ENCODE measurements around the gene HMGXB3.

HMGXB3 gene

DNA sequence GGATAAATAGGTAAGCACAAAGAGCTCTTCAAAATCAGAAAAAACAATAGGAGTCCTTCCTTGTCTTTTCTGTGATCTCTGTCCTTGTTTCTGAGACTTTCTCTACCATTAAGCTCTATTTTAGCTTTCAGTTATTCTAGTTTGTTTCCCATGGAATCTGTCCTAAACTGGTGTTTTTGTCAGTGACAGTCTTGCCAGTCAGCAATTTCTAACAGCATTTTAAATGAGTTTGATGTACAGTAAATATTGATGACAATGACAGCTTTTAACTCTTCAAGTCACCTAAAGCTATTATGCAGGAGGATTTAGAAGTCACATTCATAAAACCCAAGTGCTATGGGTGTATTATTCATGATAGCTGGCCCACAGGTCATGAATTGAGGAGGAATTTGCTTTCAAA is 18.0 kb upstream of the HMGXB3 start:
- no peak for DNase-seq

DNA sequence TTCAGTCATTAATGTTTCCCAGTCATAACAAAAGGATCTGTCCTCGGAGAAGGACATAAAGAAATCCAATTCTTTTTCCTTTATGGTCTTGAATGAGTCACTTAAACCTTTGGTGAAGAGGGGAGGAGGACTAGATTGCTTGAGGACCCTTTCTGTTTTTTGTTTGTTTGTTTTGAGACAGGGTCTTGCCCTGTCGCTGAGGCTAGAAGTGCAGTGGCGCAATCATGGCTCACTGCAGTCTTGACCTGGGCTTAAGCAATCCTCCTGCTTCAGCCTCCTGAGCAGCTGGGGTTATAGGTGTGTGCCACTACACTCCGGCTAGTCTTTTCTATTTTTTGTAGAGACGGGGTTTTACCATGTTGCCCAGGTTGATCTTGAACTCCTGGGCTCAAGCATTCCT is 12.4 kb upstream of the HMGXB3 start:
- DNase-seq = no peak

DNA sequence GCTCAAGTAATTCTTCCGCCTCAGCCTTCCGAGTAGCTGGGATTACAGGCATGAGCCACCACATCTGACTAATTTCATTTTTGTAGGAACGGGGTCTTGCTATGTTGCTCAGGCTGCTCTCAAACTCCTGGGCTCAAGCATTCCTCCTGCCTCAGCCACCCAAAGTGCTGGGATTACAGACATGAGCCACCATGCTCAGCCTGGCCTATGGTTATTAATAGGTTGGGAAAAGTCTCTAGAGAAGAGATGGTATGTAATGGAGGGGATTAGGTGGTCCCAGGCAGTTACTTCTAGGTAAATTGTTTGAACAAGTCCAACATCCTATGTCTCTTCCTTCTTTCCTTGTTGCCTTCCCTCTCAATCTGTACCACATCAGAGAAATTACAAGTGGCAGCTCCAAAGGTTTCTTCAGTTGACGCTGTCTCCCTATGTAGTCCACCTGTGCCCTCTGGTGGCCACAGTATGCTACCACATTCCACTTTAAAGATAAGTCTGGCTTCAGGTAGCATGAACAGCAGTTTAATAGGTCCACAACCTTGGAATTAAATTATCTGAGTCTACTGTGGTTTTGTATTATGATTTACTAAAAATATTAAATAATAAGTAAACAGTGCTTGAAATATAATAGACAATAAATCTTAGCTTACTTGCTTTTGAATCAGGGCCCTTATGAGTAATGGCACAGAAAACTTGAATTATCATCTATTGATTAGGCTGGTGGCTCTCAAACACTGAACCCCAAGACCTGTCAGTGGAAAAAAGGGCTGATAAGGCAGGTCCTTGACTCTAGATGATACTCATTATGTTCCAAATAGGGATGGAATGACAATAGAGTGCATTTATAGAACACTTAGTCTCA is 9.8 kb upstream of the HMGXB3 start:
- peak; percentile 77 to 83 (median 79) for DNase-seq

DNA sequence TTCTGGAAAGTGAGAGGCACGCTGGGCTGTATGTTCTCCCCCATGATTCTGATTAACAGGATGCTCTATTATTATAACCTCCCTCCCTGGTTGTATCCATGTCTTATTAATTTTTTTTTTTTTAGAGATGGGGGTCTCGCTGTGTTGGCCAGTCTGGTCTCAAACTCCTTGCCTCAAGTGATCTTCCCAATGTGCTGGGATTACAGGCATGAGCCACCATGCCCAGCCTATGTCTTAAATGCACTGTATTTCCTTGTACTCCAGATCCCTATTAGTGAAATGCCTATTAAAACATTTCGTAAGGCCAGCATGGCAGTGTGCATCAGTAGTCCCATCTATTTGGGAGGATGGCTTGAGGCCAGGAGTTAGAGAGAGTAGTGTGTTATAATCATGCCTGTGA is 7.1 kb upstream of the HMGXB3 start:
- no peak for DNase-seq

DNA sequence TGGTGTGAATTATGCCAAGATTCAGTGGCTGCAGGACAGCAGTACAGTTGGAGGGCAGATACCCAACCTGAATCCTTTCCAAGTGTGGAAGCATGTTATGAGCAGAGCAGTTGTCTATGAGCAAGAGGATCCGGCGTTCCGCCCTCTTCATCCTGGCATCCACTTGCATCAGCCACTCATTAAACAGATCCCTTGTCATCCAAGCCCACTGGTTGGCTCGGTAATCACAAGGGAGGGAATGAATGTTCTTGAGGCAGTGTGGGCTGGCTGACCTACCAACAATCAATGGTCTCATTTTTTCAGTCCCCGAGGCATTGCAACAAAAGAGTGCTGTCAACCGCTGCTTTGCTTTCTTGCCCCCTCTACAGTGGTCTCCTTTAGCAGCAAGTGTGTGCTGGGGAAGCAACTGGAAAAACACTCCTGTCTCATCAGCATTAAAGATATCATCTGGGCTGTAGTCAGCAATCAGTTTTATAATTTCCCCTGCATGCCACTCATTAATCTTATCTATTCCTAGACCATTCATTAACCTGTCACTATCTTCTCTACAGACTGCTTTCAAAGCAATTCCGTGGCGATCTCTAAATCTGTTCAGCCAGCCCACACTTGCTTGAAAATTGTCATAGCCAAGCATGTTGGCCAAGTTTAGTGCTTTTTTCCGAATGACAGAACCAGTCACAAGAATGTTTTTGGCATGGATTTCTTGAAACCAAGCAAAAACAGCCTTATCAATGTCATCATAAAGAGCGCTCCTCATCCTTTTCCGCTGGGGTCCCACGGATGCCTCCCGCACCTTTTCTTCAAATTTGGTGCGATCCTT is 4.9 kb upstream of the HMGXB3 start:
- no peak for DNase-seq

DNA sequence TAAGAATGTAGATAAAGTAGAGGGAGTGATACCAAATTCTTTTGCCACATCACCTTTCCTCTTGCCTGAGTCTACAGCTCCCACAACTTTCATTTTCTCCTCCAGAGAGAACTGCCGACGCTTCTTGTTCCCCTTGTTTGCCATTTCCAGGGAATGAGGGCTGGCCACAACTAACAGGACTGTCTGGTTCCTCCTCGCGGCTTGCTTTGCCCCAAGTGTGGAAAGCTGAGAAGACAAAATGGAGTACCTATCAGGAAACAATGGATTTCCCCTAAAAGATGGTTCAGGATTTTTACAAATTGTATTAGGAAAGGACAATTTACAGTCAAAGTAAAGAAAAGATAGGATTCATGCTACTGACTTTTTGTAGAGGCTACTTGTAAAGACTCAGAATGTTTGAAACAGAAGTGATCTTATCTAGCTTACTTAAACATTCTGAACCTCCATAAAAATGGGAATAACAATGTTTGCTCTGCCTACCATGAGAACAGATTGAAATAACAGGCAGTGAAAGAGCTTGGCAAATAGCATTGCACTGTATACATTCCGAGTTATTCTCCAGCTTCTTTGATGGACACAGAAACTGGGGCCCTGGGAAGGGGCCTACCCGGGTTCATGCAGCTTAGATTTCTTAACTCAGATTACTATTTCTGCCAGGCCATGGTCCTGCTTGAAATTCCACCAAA is 4.2 kb upstream of the HMGXB3 start:
- DNase-seq = no peak

DNA sequence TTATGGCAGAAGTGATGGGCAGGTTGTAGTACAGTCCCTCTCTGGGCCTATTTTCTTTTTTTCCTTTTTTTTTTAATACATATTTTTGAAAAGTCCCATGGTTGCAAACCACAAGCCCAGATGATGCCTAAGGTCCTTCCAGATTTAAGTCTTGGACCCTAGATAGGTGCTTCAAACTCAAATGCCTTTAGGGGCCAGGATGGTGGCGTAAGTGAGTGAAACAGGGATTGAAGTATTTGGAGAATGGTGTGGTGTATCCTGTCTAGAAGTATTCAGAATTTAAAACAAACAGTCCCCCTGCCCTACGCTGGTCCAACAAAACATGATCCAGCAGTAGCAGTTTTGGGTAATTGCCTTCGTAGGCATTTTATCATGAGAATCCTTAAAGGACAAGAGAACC is 2.3 kb upstream of the HMGXB3 start:
- DNase-seq = no peak

DNA sequence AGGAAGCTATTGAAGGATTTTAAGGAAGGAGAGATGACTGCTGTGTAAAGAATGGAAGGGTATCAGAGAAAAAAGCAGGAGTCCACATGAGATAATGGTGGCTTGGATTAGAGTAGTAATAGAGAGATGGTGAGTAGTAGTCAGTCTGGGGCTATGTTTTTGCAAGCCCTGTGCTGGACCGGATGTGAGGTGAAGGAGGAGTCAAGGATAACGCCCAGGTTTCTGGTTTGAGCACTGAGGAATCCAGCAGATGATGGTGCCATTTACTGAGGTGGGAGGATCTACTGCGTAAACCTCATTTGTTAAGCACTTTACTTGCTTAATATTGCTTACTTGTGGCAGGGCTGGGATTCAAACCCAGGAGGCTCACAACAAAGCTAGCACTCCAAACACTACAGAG is 1.2 kb upstream of the HMGXB3 start:
- no peak for DNase-seq

DNA sequence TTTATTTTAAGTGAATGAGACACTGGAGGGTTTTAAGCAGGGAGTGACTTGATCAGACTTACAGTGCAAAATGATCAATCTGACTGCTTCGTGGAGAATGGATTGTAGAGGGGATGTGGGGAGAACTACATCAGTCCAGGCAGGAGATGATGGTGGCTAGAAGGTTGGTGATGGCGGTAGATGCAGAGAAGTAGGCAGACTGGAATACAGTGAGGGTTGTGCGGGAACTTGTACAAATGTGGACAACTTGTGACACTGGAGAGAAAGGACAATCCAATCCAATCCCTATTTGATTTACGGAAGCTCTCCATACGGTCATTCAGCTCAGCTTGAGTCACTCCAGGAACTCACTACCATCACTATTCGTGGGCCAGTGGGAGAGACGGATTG is 678 bp upstream of the HMGXB3 start:
- DNase-seq = peak in 3 of 4 experiments; percentile 57 to 73 (median 58)

DNA sequence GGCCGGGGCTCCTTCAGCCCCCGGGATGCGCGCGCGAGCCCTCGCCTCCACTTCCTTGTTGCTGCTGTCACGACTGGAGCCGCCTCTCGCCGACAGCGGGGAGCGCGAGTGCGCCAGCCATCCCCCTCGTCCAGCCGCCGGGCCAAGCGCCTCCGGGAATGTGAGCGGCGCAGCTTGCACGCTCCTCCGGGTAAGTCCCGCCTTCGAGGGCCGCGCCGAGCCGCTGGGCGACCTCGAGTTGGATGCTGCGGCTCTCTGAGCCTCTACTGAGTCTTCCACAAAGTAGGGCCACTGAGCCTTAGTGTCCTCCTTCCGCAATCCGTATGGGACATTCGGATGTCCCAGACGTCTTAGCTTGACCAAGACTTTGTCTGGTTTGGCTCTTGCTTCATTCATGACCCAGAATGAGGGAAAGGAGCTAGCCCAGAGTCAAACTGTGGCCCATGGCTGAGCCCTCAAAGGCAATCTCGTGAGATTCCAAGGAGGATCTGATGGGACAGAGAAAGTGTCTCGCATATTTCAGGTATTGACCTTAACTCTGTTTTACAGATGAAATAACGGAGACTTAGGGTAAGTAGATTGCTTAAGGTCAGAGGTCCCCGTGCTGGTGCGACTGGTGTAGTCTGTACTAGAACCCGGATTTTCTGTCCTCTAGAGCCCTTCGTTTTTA is 586 bp downstream of the HMGXB3 start:
- DNase-seq = peak; percentile 61 to 76 (median 67)

DNA sequence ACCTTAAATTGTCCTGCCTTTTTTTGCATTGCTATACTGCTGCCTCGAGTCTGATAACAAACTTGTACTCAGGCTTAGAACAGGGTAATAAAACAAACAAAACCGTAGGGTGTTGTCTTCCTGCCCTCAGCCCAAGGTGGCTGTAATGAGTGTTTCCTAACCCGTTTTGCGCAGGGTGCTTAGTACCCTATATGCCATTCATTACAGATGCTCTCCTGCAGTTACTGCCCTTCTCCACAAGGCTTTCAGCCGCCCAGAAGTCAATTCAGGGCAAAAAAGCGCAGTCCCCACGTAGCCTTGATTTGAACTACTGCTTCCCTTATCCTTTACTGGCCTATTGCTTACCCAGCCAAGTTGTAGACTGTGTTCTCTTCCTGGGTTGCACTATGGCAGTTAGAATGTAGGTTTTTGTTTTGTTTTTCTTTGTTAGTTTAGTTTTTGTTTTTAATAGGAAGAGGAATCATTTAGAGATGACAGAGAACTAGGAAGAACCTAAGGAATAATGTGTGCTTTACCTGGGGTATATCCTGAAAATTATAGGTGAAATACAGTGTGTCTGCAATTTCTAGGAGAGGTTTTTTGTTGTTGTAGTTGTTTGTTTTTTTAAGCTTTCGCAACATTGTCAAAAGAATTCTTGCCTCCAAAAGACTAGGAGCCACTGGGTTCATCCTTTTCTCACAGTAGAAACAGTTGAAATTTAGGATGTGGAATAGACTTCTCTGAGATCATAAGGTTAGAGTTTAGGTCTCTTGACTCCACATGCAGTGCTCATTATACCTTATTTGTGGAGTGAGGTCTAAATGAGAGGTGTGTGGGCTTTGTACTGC is 1.3 kb downstream of the HMGXB3 start:
- DNase-seq = peak; percentile 88 to 92 (median 90)

DNA sequence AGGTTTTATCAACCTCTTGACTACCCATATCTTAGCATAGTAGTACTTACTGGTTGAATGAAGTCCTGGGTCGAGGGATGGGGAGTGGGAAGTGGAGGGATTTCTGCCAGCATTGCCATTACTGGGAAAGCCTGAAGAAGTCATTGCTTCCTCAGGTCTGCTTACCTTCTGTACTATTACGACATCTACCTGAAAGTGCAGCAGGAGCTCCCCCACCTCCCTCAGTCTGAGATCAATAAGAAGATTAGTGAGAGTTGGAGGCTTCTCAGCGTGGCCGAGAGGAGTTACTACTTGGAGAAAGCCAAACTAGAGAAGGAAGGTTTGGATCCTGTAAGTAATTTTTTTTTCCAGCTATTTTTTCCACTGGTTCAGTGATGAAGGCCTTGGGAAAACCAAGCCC is 5.8 kb downstream of the HMGXB3 start:
- DNase-seq = no peak

DNA sequence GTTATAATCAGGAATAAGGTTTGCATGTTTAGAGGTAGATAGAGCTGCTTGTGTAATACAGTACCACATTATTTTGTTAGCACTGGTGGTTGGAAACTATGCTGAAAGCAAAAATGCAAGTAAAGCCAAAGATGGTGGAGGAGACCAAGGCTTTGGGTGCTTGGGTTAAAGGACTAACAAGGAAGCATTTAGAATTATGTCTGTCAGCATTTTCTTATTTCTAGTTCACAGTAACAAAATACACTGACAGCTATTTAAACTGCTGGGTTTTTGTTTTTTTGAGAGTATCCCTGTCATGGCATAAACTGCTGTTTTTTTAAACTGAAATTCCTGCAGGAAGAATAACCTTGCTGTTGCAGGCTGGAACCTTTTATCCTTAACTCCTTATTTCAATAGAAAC is 6.5 kb downstream of the HMGXB3 start:
- no peak for DNase-seq

DNA sequence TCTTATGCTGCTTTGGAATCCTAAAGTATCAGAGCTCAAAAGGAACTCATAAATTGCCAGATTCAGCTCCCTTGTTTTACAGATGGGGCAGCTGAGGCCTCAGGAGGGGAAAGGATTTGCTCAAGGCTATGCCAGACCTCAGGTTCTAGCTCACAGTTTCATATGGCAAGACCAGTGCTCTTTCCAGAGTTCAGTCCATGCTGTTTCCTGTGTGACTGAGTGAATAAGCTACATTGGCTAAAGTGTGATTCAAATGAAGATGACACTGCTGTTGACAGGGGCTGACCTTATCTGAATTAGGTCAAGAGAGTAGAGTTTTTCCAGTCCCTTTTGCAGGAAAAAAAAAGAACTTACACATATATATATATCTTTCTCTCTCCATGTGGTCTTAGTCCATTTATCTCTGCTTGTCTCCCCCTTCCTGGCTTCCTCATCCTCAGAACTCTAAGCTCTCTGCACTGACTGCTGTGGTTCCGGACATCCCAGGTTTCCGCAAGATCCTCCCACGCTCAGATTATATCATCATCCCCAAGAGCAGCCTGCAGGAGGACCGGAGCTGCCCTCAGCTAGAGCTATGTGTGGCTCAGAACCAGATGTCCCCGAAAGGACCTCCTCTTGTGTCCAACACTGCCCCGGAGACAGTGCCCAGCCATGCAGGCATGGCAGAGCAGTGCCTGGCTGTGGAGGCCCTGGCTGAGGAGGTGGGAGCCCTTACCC is 9.3 kb downstream of the HMGXB3 start:
- peak in 2 of 4 experiments; percentile 9 to 20 for DNase-seq

DNA sequence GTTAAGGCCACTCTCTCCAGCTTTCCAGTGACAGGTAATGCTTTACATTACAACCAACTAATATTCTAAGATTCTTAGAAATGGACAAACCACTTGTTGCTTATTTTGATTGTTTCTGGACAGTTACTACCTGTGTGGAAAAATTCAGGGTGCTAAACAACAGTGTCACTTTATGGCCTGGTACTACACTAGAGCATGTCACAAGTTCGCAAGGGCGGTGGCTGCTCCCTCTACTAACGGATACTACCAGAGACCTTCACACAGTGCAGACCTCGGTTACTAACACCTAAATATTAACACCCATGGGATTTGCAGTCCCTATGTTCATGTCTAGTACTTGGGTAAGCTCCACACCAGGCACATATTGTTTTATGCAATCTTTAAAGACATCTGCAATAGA is 13.4 kb downstream of the HMGXB3 start:
- no peak for DNase-seq

DNA sequence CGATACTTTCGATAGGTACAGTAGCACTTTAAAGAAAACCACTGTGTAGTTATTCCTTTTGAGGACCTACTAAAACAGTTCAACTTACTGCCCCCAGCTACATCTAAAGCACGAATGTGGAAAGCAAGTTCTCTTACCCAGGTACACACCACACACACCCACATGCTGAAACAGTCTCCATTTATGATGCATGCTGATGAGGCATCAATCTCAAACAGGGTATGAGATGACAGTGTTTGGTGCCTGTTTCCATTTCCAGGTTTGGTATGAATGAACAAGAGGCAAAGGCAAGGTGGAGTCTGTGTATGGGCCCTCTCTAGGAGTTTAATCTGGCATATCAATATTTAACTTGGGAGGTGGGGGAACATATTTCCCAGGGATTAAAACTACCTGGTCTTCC is 13.9 kb downstream of the HMGXB3 start:
- DNase-seq = no peak

DNA sequence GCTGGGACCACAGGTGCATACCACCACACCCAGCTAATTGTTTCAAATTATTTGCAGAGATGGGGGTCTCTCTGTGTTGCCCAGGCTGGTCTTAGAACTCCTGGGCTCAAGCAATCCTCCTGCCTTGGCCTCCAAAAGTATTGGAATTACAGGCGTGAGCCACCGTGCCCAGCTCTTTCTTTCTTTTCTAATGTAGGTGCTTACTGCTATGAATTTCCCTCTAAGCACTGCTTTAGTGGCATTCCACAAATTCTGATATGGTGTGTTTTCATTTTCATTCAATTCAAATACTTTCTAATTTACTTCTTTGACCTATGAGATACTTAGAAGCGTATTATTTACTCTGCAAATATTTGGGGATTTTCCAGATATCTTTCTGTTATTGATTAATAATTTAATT is 14.9 kb downstream of the HMGXB3 start:
- DNase-seq = no peak

DNA sequence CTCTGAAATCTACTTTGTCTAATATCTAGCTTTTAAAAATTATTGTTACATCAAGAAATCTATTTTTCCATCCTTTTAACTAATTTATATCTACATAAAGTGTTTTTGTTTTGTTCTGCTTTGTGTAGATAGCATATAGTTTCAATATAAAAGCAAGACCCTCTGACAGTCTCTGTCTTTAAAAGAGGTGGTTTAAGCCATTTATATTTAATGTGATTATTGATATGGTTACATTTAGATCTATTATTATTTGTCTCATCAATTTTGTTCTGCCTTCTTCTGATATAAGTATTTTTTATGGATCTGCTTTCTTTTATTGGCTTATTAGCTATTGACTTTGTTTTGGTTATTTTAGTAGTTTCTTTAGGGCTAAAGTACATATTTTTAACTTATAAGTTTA is 16.0 kb downstream of the HMGXB3 start:
- no peak for DNase-seq

DNA sequence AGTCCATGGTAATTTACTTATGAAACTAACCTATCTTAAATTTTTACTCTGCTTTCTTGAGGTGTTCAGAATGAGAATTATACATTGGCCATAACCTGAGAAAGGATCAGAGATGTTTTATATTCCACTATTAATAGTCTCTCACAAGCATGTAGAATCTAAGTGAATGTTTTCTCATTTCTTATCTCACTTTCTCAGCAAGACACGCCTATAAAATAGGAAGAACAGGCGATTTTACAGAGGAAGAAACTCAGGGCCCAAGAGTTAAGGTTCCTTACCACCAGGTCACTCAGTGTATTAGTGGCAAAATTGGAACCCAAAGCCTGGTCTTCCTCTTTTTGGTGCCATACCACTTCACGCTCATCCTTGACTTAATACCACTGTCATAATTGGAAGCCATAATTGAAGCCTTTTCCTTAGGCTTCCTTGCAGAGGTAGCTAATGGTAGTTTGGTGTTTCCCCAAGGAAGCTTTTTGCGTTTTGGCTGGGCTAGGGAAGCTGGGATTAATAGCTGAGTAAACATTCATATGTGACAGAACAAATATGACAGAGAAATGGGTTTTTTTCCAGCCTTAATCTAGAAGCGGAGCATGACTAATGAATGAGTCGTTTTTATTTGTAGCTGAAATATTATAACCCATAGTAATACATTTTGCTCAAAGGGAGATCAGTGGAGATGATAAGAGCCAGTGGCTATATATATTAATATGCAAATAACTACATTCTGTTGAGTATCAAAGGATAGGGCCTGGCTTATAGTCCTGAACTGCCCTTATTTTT is 16.9 kb downstream of the HMGXB3 start:
- DNase-seq = no peak

DNA sequence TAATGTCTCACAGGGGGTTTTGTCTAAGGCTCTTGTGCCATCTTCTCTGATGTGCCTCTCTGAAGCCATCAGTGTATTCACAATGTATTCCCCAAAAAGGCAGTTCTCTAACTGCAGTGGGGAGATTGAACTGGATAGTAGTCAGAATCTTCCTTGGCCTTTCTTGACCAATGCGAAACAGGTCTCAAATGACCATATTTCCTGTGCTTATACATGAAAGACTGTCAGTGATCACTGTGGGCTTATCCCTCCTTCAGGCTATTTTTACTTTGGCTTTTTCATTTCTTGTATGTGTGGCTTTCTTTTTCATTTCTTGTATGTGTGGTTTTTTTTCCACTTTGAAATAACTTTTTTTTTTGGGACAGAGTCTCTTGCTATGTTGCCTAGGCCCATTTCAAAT is 19.7 kb downstream of the HMGXB3 start:
- DNase-seq = no peak

Data from suppressor macrophage (primary cell).